HG03064 (cell line): ENCODE data around the gene FARP1.

ENCODE experiments used
- ATAC-seq: cut with Tn5 transposase; IDR thresholded peaks from one replicate; pipeline ENCODE4 v1.9.1; 2021; ENCODE audit warnings: low read depth; ENCODE audit not compliant: unreplicated experiment

The FARP1 gene

DNA sequence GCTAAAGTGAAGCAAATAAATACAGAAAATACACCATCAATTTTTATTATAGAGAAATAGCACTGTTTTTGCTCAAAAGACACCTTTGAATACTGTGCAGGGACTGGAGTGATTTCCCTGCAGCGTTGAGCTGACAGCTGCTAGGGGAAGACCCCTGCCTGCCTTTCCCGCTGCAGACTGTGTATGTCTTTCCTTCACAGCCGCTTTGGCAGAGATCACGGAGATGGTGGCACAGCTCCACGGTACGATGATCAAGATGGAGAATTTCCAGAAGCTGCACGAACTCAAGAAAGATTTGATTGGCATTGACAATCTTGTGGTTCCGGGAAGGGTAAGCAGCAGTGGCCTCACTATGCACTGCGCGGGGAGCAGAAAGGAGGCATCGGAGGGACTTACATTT, 292.5 kb downstream of the FARP1 start:
- no peak for ATAC-seq

DNA sequence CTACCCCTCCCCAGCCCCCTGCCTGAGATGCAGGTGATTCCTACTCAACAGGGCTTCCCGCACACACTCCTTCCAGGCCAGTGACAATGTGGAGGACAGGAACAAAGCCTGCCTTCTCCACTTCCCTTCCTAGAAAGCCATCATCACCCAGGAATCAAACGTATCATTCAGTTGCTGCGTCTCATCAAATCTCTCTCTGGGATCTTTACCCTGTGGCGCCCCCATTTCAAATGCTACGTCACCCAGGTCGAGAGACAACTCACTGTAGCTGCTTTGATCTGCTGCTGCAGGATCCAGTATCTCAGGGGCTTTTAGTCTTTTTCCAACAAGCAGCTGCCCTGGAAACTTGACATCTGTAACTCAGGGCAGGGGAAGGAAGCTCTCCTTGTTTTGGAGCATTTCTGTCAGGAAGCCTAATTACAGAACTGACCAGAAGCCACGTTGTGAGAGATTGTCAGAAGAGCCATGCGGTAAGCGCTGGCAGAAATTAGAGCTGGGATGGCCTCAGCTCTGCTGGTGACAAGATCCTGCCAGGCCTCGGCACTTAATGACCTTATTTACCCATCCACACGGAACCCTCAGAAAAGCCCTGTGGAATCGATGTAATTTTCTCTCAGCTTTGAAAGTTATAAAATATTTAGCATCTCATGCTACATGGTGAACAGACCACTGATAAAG, 293.5 kb downstream of the FARP1 start:
- no peak for ATAC-seq

DNA sequence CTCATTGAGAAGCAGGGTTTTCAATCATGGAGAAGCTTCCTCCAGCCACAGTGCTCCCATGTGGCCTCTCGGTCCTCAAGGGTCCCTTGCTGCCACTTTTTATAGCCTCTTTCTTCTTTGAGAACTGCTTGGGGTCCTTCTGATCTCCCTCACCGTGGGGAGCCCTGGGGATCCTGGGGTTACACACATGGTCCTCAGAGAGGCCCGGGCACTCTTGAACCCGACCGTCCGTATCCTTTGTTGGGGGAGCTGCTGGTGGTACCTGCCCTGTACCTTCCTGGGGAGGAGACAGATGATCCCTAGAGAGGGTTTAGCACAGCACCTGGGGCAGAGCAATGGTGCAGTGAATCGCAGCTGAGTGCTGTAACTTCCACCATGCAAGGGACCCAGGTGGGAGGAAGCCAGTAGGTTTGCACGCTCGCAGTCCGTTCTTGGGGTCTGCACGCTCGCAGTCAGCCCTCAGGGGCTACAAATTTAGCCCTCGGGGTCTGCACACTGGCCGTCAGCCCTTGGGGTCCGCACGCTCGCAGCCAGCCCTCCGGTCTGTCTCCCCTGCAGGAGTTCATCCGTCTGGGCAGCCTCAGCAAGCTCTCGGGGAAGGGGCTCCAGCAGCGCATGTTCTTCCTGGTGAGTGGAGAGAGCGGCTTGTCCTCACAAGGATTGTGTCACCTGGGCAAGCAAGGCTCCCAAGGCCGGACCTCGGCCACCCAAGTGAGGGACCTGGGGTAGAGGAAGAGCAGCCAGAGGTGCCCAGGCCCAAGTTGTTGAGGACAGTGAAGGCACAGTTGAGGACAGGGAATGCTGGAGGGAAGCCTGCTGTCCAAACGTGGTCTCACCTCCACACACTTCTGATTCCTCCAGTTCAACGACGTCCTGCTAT, 295.6 kb downstream of the FARP1 start:
- no peak for ATAC-seq

DNA sequence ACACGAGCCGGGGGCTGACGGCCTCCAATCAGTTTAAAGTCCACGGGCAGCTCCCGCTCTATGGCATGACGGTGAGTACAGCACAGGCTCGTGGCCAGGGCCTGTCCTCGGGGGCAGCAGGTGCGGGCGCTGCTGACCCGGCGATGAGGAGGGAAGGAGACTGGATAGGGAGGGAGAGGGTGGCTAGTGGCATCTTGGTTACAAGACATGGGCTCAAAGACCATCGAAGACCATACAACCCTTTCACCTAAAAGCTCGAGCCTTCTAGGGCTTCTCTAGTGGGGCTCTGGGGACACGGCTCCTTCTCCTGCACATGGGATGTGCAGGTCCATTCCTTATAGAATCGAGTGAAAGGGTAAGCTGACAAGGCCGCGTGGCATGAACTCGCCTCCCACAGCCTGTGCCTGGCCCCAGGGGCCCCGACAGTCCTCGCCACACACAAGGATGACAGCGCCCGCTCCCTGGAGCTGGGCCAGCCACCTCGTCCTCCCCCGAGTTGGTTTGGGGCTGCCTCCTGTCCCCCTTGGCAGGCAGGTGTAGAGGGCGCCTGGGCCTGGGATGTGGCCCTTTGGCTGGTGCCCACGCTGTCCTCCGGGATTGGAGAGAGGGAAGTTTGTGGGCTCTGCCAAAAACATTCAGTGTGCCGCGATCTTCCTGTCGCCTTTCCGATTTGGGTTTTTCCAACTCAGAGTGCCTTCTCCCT, 296.4 kb downstream of the FARP1 start:
- no peak for ATAC-seq

DNA sequence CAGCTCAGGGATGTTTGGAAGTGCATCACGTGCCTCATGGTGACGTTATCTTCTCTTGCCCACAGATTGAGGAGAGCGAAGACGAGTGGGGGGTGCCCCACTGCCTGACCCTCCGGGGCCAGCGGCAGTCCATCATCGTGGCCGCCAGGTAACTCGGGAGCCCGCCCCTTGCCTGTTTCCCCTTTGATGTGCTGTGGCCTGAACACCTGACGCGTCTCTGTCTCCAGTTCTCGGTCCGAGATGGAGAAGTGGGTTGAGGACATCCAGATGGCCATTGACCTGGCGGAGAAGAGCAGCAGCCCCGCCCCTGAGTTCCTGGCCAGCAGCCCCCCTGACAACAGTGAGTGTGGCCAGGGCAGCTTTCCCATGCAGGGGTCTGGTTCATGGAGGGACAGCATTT, 297.0 kb downstream of the FARP1 start:
- ATAC-seq = no peak

DNA sequence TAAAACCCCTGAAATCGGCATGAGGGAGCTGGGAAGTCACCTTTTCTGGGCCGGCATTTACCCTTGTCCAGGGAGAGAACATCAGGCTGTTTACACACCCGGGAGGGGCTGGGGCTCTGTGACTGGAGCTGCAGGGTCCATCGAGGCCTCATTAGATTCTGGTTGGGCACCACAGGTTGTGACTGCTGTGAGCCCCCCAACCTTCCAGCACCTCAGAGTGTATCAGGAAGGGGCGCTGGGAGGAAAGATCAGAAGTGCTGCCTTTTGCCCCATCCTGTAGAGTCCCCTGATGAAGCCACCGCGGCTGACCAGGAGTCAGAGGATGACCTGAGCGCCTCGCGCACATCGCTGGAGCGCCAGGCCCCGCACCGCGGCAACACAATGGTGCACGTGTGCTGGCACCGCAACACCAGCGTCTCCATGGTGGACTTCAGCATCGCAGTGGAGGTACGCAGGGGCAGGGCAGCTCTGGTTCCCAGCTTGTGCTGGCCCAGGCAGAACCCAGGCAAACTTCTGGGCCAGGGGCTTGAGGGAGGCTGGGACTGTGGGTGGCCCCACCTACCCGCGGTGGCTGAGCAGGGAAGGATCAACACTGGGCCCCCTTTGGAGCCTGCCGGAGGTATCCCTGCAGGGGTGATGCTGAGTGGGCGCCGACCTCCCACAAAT, 297.6 kb downstream of the FARP1 start:
- ATAC-seq = no peak

DNA sequence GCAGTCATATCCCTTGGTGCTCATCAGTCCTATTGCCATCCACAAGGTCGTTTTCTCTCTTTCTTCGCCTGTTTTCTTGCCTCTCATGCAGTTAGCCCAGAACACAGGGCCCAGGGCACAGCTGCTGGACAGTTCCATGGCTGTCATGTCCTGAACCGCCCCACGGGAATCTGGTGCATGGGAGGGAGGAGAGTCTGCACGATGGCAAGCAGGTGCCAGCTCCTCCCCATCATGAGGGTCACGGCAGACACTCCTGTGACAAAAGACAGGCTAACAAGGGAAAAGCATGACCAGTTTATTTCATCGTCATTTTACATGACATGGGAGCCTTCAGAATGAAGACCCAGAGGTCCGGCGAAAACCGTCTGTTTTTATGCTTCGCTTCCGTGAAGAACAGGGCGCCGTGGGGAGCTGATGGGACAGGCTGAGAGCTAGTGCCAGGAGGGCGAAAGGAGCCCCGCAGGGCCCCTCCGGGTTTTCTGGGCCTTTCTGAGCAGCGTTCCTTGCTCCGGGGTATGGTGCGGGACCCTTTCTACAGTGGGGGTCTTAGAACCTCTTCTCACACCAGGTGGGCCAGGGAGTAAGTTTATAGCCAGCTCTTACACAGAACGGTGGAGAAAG, 298.3 kb downstream of the FARP1 start:
- no peak for ATAC-seq

DNA sequence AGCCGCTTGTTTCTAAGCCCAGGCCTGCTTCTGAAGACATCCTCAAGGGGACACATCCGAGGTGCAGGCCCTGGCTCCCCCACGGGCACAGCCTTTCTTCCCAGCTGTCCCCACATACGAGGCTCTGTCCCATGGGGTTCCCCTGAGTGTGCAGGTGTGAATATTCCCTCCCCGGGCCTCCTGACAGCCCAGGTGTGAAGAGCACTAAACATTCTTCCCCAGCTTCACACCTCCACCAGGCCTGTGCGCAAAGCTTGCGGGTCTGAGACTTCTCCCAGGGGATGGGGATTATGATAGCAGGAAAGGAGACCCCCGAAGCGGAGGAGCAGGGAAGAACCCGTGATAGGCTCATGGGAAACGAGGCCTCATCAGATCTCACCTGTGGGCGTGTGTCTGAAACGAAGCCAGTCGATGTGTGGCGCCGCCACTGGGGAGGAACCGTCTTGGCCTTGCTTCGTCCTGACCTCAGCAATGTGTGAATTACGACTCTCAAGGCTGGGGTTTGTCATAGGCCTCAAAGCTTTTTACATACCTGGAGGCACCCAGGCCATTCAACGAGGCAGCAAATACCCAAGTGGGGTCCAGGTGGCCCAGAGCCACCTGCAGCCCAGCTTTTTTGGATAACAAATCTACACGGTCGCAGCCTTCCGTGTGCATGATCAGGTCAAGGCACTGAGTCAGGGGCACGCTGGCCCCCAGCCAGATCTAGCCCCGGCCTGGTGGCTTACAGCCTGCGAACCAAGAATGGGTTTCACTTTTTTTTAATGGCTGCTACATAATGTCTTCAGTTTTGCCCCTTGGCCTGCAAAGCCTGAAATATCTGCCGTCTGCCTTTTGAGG, 299.7 kb downstream of the FARP1 start:
- no peak for ATAC-seq

DNA sequence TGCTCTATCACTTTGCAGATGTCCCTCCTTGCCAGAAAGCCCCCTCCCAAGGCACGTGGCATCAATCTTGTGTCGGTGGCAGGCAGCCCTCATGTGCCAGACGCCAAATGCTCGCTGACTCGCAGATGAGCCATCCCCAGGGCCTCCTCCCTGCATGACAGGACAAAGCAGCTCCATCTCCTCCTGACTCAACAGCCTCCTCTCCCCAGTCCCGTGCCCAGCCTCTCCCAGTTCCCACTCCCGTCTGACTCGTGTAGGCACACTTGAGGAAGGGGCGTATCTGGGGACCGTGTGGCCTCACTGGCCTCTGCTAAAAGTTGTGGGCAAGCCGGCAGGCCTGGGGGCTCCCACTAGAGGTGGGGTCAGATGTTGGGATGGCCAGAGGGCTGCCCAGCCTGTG, 300.4 kb downstream of the FARP1 start:
- no peak for ATAC-seq

DNA sequence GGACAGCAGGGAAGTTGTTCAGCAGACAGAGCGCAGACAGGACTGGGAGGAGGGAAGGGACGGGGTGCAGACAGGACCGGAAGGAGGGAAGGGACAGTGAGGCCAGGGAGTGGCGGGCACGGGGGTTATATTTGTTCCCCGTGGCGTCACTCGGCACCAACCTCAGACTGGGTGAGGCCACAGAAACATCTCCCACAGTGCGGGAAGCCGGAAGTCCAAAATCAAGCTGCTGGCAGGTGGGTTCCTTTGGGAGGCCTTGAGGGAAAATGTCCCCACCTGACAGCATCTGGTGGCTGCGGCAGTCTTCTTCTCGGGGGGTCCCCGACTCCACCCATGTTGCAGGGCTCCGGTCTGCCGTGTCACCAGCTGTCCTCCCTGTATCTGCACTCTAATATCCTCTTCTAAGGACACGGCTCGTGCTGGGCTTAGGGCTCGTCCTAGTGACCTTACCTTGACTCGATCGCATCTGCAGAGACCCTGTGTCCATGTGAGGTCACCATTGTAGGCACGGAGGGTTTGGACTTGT, 301.0 kb downstream of the FARP1 start:
- no peak for ATAC-seq

DNA sequence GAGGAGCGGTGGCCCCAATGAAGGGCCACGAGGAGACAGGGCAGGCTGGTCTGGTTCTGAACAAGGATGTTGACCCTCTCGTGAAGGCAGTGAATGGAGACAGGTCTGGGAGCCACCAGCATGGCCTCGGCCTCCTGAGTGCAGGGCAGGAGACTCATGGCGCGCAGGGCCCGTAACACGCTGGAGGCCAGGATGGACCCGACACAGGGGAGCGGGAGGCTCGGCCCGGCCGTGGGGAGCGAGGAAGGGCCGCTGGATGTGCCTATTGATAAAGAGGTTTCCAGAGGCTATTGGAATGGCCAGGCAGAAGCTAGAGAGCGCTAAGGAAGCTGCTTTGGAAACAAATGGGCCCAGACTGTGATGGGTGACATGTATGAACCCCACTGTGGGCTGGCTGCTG, 301.5 kb downstream of the FARP1 start:
- no peak for ATAC-seq

DNA sequence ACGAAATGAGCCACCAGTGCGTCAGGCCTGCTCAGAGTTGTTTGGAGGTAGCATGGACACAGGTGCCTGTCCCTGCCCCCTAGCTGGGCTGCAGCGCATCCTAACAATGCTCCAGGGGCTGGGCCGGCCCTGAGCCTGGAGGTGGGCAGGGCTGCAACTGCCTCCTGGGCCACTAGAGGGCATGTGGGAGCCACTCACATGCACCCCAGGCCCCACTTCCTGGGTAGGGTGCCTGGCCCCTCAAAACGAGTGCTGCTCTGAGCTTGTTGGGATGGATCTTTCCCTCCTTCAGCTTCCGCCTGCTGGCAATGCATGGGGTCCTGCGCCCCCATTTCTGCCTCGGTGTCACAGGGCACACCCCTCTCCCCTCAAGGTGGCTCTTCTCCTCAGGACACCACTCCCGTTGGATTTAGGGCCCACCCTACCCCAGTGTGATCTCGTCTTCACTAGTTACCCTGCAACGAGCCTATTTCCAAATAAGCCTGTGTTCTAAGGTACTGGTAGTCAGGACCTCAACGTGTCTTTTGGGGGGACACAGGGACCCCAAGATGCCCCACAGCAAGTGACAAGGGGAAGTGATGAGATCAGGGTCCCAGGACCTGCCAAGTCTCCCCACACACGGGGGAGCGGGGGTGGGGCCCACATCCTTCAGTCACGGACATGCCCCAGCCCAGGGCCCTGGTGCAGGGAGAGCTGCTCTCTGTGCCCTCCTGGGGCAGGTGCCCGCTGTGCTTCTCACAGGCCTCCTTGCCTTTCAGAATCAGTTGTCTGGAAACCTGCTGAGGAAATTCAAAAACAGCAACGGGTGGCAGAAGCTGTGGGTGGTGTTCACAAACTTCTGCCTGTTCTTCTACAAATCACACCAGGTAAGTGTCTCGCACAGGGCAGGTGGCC, 302.7 kb downstream of the FARP1 start:
- ATAC-seq = peak; percentile 95

DNA sequence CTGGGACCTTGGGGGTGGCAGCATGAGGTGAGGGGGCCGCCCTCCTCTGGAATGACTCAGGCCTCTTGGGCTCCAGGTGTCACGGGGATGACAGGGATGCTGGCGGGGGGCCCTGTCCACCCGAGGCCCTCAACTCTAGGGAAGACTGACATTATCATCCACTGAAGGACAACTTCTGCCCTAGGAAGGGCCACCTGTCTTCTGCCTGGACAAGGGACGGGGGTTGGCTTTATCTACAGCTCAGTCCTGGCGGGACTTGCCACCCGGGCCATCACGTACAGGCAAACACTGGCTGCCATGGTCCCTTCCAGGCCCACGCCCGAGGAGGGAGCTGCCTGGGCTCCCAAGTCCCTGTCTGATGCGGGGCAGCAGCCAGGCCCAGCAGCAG, 303.3 kb downstream of the FARP1 start:
- ATAC-seq = no peak

DNA sequence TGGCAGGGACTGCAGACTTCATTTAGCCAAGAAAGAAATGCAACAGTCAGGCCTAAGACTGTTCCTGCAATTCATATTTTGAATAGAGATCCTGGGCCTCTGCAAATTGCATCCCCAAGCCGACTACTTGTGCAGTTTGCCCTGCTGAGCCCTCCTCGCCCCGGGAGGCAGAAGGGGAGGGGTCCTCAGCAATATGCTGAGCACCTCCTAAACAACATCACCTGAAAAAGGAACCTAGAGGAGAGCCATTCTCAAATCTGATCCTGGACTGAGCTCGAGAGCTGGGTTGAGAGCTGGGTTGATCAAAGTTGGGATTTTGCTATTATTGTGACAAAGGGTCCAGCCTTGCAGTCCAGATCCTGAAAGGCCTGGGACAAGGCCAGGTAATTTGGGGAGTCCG, 304.2 kb downstream of the FARP1 start:
- ATAC-seq = no peak

DNA sequence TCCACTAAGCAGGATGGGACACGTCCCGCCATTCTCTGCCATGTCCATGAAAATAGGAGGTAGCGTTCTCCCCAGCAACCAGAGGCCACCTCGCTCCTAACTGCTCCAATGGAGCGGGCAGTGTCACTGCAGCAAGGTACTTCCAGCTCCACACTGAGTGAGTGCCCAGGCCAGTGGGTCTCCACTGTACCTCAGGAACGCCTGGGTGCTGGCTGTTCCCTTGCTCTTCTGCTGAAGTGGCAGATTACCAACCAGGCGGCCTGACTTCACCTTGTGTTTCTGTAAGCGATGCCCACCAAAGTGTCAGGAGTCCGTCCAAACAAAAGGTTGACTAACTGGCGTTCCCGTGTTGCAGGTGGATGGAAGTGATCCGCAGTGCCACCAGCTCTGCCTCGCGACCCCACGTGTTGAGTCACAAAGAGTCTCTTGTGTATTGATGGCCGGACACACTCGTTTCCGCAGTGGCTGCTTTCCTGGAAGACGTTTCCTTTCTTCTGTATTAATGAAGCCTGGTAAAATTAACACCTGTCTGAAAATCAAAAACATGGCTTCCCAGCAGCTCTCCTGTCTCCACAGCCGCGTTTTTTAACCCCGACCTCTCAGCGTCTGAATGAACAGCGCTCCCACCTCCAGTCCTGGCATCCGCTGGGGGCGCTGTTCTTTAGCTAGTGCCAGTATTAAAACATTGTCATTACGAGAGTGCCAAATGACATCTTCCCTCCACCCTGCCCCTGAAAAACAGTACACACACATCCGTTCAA, 305.2 kb downstream of the FARP1 start:
- ATAC-seq = no peak

DNA sequence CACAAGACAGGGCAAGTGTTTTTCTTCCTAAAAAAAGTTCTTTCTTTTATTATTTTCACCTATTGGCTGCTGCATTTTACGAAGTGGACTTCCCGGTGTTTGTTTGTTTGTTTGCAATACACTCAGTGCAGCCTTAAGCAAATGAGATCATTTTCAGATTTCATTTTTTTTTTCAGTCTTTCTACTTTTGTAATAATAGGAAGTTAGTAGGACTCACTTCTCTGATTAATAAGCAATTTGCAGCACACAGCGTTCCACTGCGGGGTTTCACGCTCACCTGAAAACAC, 305.7 kb downstream of the FARP1 start:
- no peak for ATAC-seq

DNA sequence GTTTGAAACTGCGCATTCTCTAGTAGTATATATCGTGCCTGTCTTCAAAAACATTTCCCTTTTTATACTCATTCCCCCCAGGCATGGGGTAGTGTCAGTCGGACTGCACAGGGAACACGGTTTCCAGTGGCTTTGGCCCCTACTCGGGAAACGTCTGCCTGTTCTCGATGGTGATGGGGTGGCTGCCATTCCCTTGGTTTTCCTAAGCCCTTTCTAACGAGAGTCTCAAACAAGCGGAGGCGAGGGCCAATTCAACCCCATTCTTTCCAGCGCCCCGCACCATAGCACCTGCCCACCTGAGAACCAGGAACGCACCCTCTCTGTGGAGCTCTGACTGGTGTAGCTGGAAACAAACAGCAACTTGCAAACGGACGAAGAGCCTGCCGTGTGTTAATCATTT, 306.4 kb downstream of the FARP1 start:
- ATAC-seq = no peak

DNA sequence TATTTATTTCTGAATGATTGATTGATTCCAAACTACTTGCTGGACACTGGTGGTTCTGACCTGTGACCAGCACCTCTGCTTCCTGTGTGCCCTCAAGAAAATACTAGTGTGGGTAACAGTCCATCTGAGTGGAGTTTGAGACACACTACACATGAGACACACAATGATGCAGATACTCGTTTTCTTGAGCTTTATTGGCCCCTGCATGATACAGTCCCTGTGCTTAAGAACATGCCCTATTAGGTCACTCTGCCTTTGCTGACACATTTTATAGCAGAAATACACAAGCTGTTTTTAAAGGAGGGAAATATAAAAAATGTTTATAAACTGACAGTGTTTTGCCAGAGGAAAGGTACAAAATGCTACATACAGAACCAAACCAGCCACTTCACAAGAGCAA, 307.1 kb downstream of the FARP1 start:
- ATAC-seq = no peak
